GM23248 (cell line): Measurements from ENCODE around the gene ZNF613. TPM values are rescaled to one million over a fixed set of nuclear protein-coding genes. Genes with fewer than 3 reads are reported as not detected.

ENCODE experiments used
- DNase-seq: peaks from one replicate; pipeline ENCODE4 v3.0.0-alpha.2; 2015
- H2AFZ ChIP-seq: fragments of 200-600 bp; sonication (generic); 2 replicates; pipeline ENCODE4 v1.6.1; 2016; ENCODE audit warnings: antibody characterized with exemption
- H3F3A ChIP-seq: fragments of 200-600 bp; sonication (generic); 2 replicates; pipeline ENCODE4 v1.6.1; 2016; ENCODE audit warnings: mild to moderate bottlenecking, antibody characterized with exemption, mixed run types; ENCODE audit not compliant: insufficient read depth
- H3K27ac ChIP-seq: fragments of 200-600 bp; sonication (generic); 2 replicates; pipeline ENCODE4 v1.5.1; 2016; ENCODE audit warnings: mild to moderate bottlenecking
- H3K27me3 ChIP-seq: fragments of 200-600 bp; sonication (generic); replicated peaks from 2 replicates; pipeline ENCODE4 v1.6.1; 2016; ENCODE audit warnings: mild to moderate bottlenecking; ENCODE audit not compliant: insufficient read depth
- H3K36me3 ChIP-seq: fragments of 200-600 bp; sonication (generic); 2 replicates; pipeline ENCODE4 v1.6.1; 2016; ENCODE audit warnings: low read depth, mild to moderate bottlenecking
- H3K4me1 ChIP-seq: fragments of 200-600 bp; sonication (generic); 2 replicates; pipeline ENCODE4 v1.6.1; 2016; ENCODE audit warnings: mild to moderate bottlenecking; ENCODE audit not compliant: insufficient read depth
- H3K4me2 ChIP-seq: fragments of 200-600 bp; sonication (generic); one replicate; pipeline ENCODE4 v1.6.1; 2016; ENCODE audit warnings: mild to moderate bottlenecking; ENCODE audit not compliant: unreplicated experiment
- H3K4me3 ChIP-seq: fragments of 200-600 bp; sonication (generic); 2 replicates; pipeline ENCODE4 v1.5.1; 2016; ENCODE audit warnings: mild to moderate bottlenecking
- H3K79me2 ChIP-seq: fragments of 200-600 bp; sonication (generic); 2 replicates; pipeline ENCODE4 v1.6.1; 2016; ENCODE audit warnings: mild to moderate bottlenecking; ENCODE audit not compliant: insufficient read depth
- H3K9ac ChIP-seq: fragments of 200-600 bp; sonication (generic); 2 replicates; pipeline ENCODE4 v1.6.1; 2016; ENCODE audit warnings: mild to moderate bottlenecking
- H3K9me2 ChIP-seq: fragments of 200-600 bp; sonication (generic); 2 replicates; pipeline ENCODE4 v1.6.1; 2016; ENCODE audit warnings: mixed run types, mild to moderate bottlenecking, moderate library complexity; ENCODE audit not compliant: insufficient read depth
- H3K9me3 ChIP-seq: fragments of 200-600 bp; sonication (generic); one replicate; pipeline ENCODE4 v1.6.1; 2017; ENCODE audit warnings: low read depth
- H4K20me1 ChIP-seq: fragments of 200-600 bp; sonication (generic); 2 replicates; pipeline ENCODE4 v1.6.0; 2016; ENCODE audit not compliant: insufficient read depth
- EZH2 ChIP-seq: fragments of 200-600 bp; sonication (generic); IDR thresholded peaks from 2 replicates; pipeline ENCODE4 v1.6.1; 2018; ENCODE audit warnings: antibody characterized with exemption, mild to moderate bottlenecking; ENCODE audit not compliant: insufficient read depth, poor library complexity, severe bottlenecking
- EZH2phosphoT487 ChIP-seq: fragments of 200-600 bp; sonication (generic); IDR thresholded peaks from 2 replicates; pipeline ENCODE4 v1.6.1; 2018; ENCODE audit warnings: antibody characterized with exemption, moderate library complexity, mild to moderate bottlenecking, low read depth; ENCODE audit not compliant: insufficient read depth
- WGBS, 2 experiments: methylation state at CpG; one replicate each; pipeline ENCODE4 v1.1.6; 2015 to 2017; ENCODE audit warnings: low lambda C conversion rate in 2 of 2, low coverage in 1 of 2; ENCODE audit errors: missing lambda C conversion rate in 2 of 2; 5-methylcytosine and 5-hydroxymethylcytosine counted together
- in situ Hi-C: fragments of 300-500 bp; cut with MboI; formaldehyde crosslinking; loops from 2 replicates; pipeline ENCODE4 v1.15.0; 2020
- polyA plus RNA-seq: library from polyadenylated mRNA; unstranded; fragments of >200 nt; fragmentation: Nextera tagmentation; extraction: Ambion mirVana; gene quantifications from 2 replicates; pipeline ENCODE4 v1.2.1, GENCODE V29; 2016
- total RNA-seq: library from RNA; depleted of rRNA; stranded (reverse); fragments of >200 nt; shearing (Covaris generic); gene quantifications from 2 replicates; pipeline ENCODE4 v1.2.3, GENCODE V29; 2014; rRNA removed

The ZNF613 gene
- total RNA-seq (3.7 and 7.1 TPM in 2 replicates), polyA plus RNA-seq (3.6 and 6.1 TPM in 2 replicates)

GRCh38 chr19:51926784-51927741, at the start of gene ZNF613:
TSS of gene ZNF613 (plus strand) at chr19:51927472. CDS start at chr19:51936221, 8,749 bp downstream.
- peak within 1 kb of the TSS; percentile 93 for H3K4me3 ChIP-seq
- H3K9me2 ChIP-seq, result no peaks in the 10 kb centered on the region
- H3K4me2 ChIP-seq, result peak within 1 kb of the TSS; percentile 79
- H3K36me3 ChIP-seq, result peaks cover 9% of the 10 kb centered on the region; the same call in 1 of the 2 replicates
- in situ Hi-C loops, result no loop called here
- H3K27me3 ChIP-seq, result no peaks in the 10 kb centered on the region
- 1% methylated on average over 49 to 52 of the region's 52 CpGs for WGBS, 2 experiments
- peak within 1 kb of the TSS; percentile 82 for H3K9ac ChIP-seq
- peak within 1 kb of the TSS; percentile 97 for H2AFZ ChIP-seq
- no peak for TF ChIP-seq EZH2
- no peak for TF ChIP-seq EZH2phosphoT487
- H3K27ac ChIP-seq, result peak within 1 kb of the TSS; percentile 20; the same call in 1 of the 2 replicates
- H3F3A ChIP-seq, result no peaks in the 10 kb centered on the region
- no peaks in the 10 kb centered on the region for H3K9me3 ChIP-seq
- H3K4me1 ChIP-seq, result no peaks in the 10 kb centered on the region
- H4K20me1 ChIP-seq, result no peaks in the 10 kb centered on the region
- peak; percentile 96 for DNase-seq
- peaks cover 17% of the 10 kb centered on the region for H3K79me2 ChIP-seq

GRCh38 chr19:51882518-51882917, 44.8 kb upstream of the ZNF613 start:
- Histone ChIP-seq H3K9me3 (no peaks in the 10 kb centered on the region), H3K9me2 (no peaks in the 10 kb centered on the region), H4K20me1 (no peaks in the 10 kb centered on the region), H3K27ac (no peak overlapping the region), H3K36me3 (peaks cover 14% of the 10 kb centered on the region), H3F3A (no peaks in the 10 kb centered on the region), H3K27me3 (no peaks in the 10 kb centered on the region), H3K4me3 (no peak overlapping the region), H2AFZ (no peak overlapping the region), H3K4me1 (peaks cover 7% of the 10 kb centered on the region; the same call in 1 of the 2 replicates), H3K79me2 (peaks cover 7% of the 10 kb centered on the region; the same call in 1 of the 2 replicates), H3K9ac (no peak overlapping the region), H3K4me2 (no peak overlapping the region)
- no peak for TF ChIP-seq EZH2phosphoT487
- no peak for TF ChIP-seq EZH2
- WGBS, 2 experiments, result 92 to 100% methylated on average over 3 of the region's 3 CpGs
- DNase-seq, result no peak
- in situ Hi-C loops, result no loop called here

- Histone ChIP-seq H3K9me2 (no peaks in the 10 kb centered on the region), H3K79me2 (peaks cover 7% of the 10 kb centered on the region; the same call in 1 of the 2 replicates), H3K4me3 (no peak overlapping the region), H3K27me3 (no peaks in the 10 kb centered on the region), H3K4me1 (peaks cover 7% of the 10 kb centered on the region; the same call in 1 of the 2 replicates), H3K27ac (no peak overlapping the region), H3K36me3 (peaks cover 5% of the 10 kb centered on the region; the same call in 1 of the 2 replicates), H3F3A (peaks cover 17% of the 10 kb centered on the region), H3K9me3 (no peaks in the 10 kb centered on the region), H2AFZ (no peak overlapping the region), H3K4me2 (no peak overlapping the region), H3K9ac (no peak overlapping the region), H4K20me1 (no peaks in the 10 kb centered on the region)
- TF ChIP-seq EZH2 (no peak), EZH2phosphoT487 (no peak)
- in situ Hi-C loops, result no loop called here
- DNase-seq, result no peak
- WGBS, 2 experiments, result 92 to 95% methylated on average over 2 of the region's 2 CpGs
Observed at GRCh38 chr19:51884713-51885112, 42.6 kb upstream of the ZNF613 start.

- Histone ChIP-seq H3K79me2 (peaks cover 7% of the 10 kb centered on the region; the same call in 1 of the 2 replicates), H3K27me3 (no peaks in the 10 kb centered on the region), H3K4me3 (peak within 1 kb of the TSS; percentile 89), H3K27ac (peak within 1 kb of the TSS; percentile 66), H3K9me3 (no peaks in the 10 kb centered on the region), H3K36me3 (peaks cover 33% of the 10 kb centered on the region), H3K9me2 (no peaks in the 10 kb centered on the region), H3K4me2 (peak within 1 kb of the TSS; percentile 95), H3F3A (peaks cover 21% of the 10 kb centered on the region), H3K9ac (peak within 1 kb of the TSS; percentile 87), H3K4me1 (peaks cover 7% of the 10 kb centered on the region; the same call in 1 of the 2 replicates), H4K20me1 (no peaks in the 10 kb centered on the region), H2AFZ (peak within 1 kb of the TSS; percentile 100)
- peak; percentile 95 for DNase-seq
- in situ Hi-C loops, result no loop called here
- TF ChIP-seq EZH2, result no peak
- TF ChIP-seq EZH2phosphoT487, result no peak
- WGBS, 2 experiments, result 3 to 4% methylated on average over 55 to 56 of the region's 56 CpGs
Observed at GRCh38 chr19:51887522-51888498, 39.5 kb upstream of the ZNF613 start, which contains the start of gene ZNF577. TSS of gene ZNF577 (minus strand) at chr19:51887951. CDS start at chr19:51880382, 7,569 bp downstream.
